ENCODE results near the gene DCUN1D2. TPM values are rescaled to one million over a fixed set of nuclear protein-coding genes. Genes with fewer than 3 reads are reported as not detected.

DCUN1D2 gene
- total RNA-seq, 4 donors from 2014 or later, result 18.7 to 28.4 (median 20.2) TPM

GRCh38 chr13:113533161-113533840 is 42.8 kb upstream of the DCUN1D2 start:
- intact Hi-C loops (cut with DNase I; ENCODE audit: low total_unique reads), result no loop called here
- H3K36me3 ChIP-seq, result no peaks in the 10 kb centered on the region
- WGBS, 2 donors (ENCODE audit: low coverage in 1 of 2), result 83 to 88% methylated on average over 2 to 24 of the region's 24 CpGs
- H3K27ac ChIP-seq, result peak overlapping the region in 3 of 4 donors; percentile 26 to 55 (median 32)
- no peak for DNase-seq
- H3K27me3 ChIP-seq, result no peaks in the 10 kb centered on the region
- no peaks in the 10 kb centered on the region for H3K9me3 ChIP-seq
- peaks cover 0 to 10% (median 5%) of the 10 kb centered on the region in 4 donors for H3K4me1 ChIP-seq
- no peak overlapping the region for H3K4me3 ChIP-seq
- no peak for TF ChIP-seq CTCF (IDR thresholded peaks at IDR 0.05)
- in situ Hi-C loops (cut with MboI; ENCODE audit: low pct_ligation_motif_present in 1 of 4, low pct_unique_long_range_greater_than_20kb in 1 of 4, low sequenced_read_pairs in 3 of 4), result no loop called here

GRCh38 chr13:113532156-113532806 is 41.8 kb upstream of the DCUN1D2 start:
- intact Hi-C loops (cut with DNase I; ENCODE audit: low total_unique reads) (no loop called here), in situ Hi-C loops (cut with MboI; ENCODE audit: low pct_ligation_motif_present in 1 of 4, low pct_unique_long_range_greater_than_20kb in 1 of 4, low sequenced_read_pairs in 3 of 4) (no loop called here)
- no peaks in the 10 kb centered on the region for H3K36me3 ChIP-seq

GRCh38 chr13:113531041-113531873 is 40.7 kb upstream of the DCUN1D2 start:
- no peaks in the 10 kb centered on the region for H3K27me3 ChIP-seq
- H3K4me1 ChIP-seq, result peaks cover 0 to 10% (median 5%) of the 10 kb centered on the region in 4 donors
- WGBS, 2 donors (ENCODE audit: low coverage in 1 of 2), result 96 to 100% methylated on average over 4 to 49 of the region's 49 CpGs
- no peak overlapping the region for H3K27ac ChIP-seq
- H3K9me3 ChIP-seq, result no peaks in the 10 kb centered on the region
- H3K36me3 ChIP-seq, result peaks cover 0 to 3% (median 0%) of the 10 kb centered on the region in 4 donors
- intact Hi-C loops (cut with DNase I; ENCODE audit: low total_unique reads) (no loop called here), in situ Hi-C loops (cut with MboI; ENCODE audit: low pct_ligation_motif_present in 1 of 4, low pct_unique_long_range_greater_than_20kb in 1 of 4, low sequenced_read_pairs in 3 of 4) (no loop called here)
- DNase-seq, result no peak
- H3K4me3 ChIP-seq, result no peak overlapping the region
- TF ChIP-seq POLR2A (IDR thresholded peaks at IDR 0.05) (no peak), EP300 (IDR thresholded peaks at IDR 0.05; ENCODE audit: low read depth) (no peak), POLR2AphosphoS5 (IDR thresholded peaks at IDR 0.05) (no peak), CTCF (IDR thresholded peaks at IDR 0.05) (no peak)

More at GRCh38 chr13:113532156-113532806, 41.8 kb upstream of the DCUN1D2 start:
- Histone ChIP-seq H3K4me3 (no peak overlapping the region), H3K27ac (peak overlapping the region in 1 of 4 donors; percentile 34), H3K9me3 (no peaks in the 10 kb centered on the region), H3K4me1 (peaks cover 0 to 10% (median 5%) of the 10 kb centered on the region in 4 donors), H3K27me3 (no peaks in the 10 kb centered on the region)
- 76 to 83% methylated on average over 5 to 16 of the region's 16 CpGs for WGBS, 2 donors (ENCODE audit: low coverage in 1 of 2)
- TF ChIP-seq CTCF (IDR thresholded peaks at IDR 0.05) (no peak), EP300 (IDR thresholded peaks at IDR 0.05; ENCODE audit: low read depth) (no peak), POLR2A (IDR thresholded peaks at IDR 0.05) (no peak), POLR2AphosphoS5 (IDR thresholded peaks at IDR 0.05) (no peak)
- DNase-seq, result no peak

GRCh38 chr13:113528813-113529180 is 38.3 kb upstream of the DCUN1D2 start:
- H3K36me3 ChIP-seq, result peaks cover 0 to 4% (median 1%) of the 10 kb centered on the region in 4 donors
- TF ChIP-seq POLR2AphosphoS5 (IDR thresholded peaks at IDR 0.05) (no peak), CTCF (IDR thresholded peaks at IDR 0.05) (no peak), EP300 (IDR thresholded peaks at IDR 0.05; ENCODE audit: low read depth) (no peak), POLR2A (IDR thresholded peaks at IDR 0.05) (no peak)

More at GRCh38 chr13:113528813-113529180, 38.3 kb upstream of the DCUN1D2 start:
- Histone ChIP-seq H3K9me3 (no peaks in the 10 kb centered on the region), H3K4me3 (no peak overlapping the region), H3K27ac (no peak overlapping the region), H3K27me3 (no peaks in the 10 kb centered on the region), H3K4me1 (no peaks in the 10 kb centered on the region)
- intact Hi-C loops (cut with DNase I; ENCODE audit: low total_unique reads) (no loop called here), in situ Hi-C loops (cut with MboI; ENCODE audit: low pct_ligation_motif_present in 1 of 4, low pct_unique_long_range_greater_than_20kb in 1 of 4, low sequenced_read_pairs in 3 of 4) (no loop called here)
- WGBS, 2 donors (ENCODE audit: low coverage in 1 of 2), result 91 to 92% methylated on average over 8 to 10 of the region's 10 CpGs
- no peak for DNase-seq

Measured in transverse colon (tissue), 4 donors.